GM19467 (cell line): ENCODE measurements around the gene ZNF17.

Source experiments
- ATAC-seq: cut with Tn5 transposase; IDR thresholded peaks from one replicate; pipeline ENCODE4 v1.9.1; 2021; ENCODE audit warnings: mild to moderate bottlenecking, moderate library complexity; ENCODE audit not compliant: unreplicated experiment

Gene ZNF17

GRCh38 chr19:57421037-57421436 lies 10.1 kb downstream of the ZNF17 start:
- no peak for ATAC-seq

- ATAC-seq: peak; percentile 4
These were observed 23.6 kb downstream of the ZNF17 start for GRCh38 chr19:57434386-57435061.

- ATAC-seq: peak; percentile 95
These were observed 24.4 kb downstream of the ZNF17 start, which contains the start of gene ZNF749 for GRCh38 chr19:57435062-57435978. Gene ZNF749, plus strand, starts transcription at chr19:57435325. Its CDS starts 254 bp downstream, at chr19:57435579.

GRCh38 chr19:57436417-57436816 lies 25.5 kb downstream of the ZNF17 start:
- no peak for ATAC-seq

GRCh38 chr19:57437931-57438330 lies 27.0 kb downstream of the ZNF17 start:
- no peak for ATAC-seq

GRCh38 chr19:57438925-57439324 lies 28.0 kb downstream of the ZNF17 start:
- ATAC-seq: no peak

GRCh38 chr19:57441979-57442752 lies 31.2 kb downstream of the ZNF17 start:
- no peak for ATAC-seq

- no peak for ATAC-seq
These were observed 32.2 kb downstream of the ZNF17 start for GRCh38 chr19:57443121-57443696.

- ATAC-seq: no peak
These were observed 41.3 kb downstream of the ZNF17 start for GRCh38 chr19:57452307-57452706.

- ATAC-seq: no peak
These were observed 54.9 kb downstream of the ZNF17 start for GRCh38 chr19:57465680-57466381.

- no peak for ATAC-seq
These were observed 55.5 kb downstream of the ZNF17 start for GRCh38 chr19:57466489-57466888.
